Measurements from ENCODE around the gene GYG1.

The GYG1 gene

GRCh38 chr3:148990236-148990635, 1.1 kb upstream of the GYG1 start:
- TF ChIP-seq, protein P1, sequence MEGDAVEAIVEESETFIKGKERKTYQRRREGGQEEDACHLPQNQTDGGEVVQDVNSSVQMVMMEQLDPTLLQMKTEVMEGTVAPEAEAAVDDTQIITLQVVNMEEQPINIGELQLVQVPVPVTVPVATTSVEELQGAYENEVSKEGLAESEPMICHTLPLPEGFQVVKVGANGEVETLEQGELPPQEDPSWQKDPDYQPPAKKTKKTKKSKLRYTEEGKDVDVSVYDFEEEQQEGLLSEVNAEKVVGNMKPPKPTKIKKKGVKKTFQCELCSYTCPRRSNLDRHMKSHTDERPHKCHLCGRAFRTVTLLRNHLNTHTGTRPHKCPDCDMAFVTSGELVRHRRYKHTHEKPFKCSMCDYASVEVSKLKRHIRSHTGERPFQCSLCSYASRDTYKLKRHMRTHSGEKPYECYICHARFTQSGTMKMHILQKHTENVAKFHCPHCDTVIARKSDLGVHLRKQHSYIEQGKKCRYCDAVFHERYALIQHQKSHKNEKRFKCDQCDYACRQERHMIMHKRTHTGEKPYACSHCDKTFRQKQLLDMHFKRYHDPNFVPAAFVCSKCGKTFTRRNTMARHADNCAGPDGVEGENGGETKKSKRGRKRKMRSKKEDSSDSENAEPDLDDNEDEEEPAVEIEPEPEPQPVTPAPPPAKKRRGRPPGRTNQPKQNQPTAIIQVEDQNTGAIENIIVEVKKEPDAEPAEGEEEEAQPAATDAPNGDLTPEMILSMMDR (IDR thresholded peaks at IDR 0.05; ENCODE audit: insufficient read depth, low read depth, low read length, missing control alignments), result no peak
- no peak overlapping the region for H3K4me3 ChIP-seq (ENCODE audit: low read length)
- DNase-seq (ENCODE audit: low read depth), result no peak

DNA sequence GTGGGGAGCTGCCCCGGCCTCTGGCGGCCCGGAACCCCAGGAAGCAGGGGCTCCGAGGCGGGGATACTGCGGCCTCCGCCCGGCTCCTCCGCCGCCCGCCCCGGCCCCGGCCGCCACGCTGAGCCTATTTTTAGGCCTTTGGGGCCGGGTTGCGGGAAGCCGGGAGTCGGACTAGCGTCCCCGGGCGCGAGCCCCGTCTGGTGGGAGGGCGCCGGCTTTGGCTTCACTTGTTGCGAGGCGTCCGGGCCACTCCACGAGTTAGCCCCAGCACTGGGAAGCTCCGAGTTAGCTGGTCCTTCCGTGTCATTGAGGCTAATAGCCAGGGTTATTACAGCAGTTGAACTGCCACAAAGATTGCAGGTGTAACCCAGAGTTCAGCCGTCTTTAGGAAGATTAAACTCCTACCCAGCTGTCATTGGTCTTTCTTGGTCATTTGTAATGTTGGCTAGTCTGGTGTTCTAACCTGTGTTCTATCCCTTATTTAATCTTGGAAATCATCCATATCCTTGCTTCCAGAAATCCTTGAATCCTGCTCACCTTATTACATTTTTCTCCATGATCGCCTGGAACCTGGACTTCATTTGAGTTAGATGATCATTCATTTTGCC, 791 bp downstream of the GYG1 start:
- DNase-seq (ENCODE audit: low read depth), result peak; percentile 27
- peak overlapping the region; percentile 63 for H3K4me3 ChIP-seq (ENCODE audit: low read length)
- TF ChIP-seq, protein P1 (IDR thresholded peaks at IDR 0.05; ENCODE audit: insufficient read depth, low read depth, low read length, missing control alignments), result no peak

GRCh38 chr3:148992635-148993255, 1.4 kb downstream of the GYG1 start:
- TF ChIP-seq, protein P1 (IDR thresholded peaks at IDR 0.05; ENCODE audit: insufficient read depth, low read depth, low read length, missing control alignments), result no peak
- peak overlapping the region; percentile 63 for H3K4me3 ChIP-seq (ENCODE audit: low read length)
- DNase-seq (ENCODE audit: low read depth), result no peak

GRCh38 chr3:148997623-148998022, 6.3 kb downstream of the GYG1 start:
- no peak for DNase-seq (ENCODE audit: low read depth)
- TF ChIP-seq, protein P1 (IDR thresholded peaks at IDR 0.05; ENCODE audit: insufficient read depth, low read depth, low read length, missing control alignments), result no peak
- no peak overlapping the region for H3K4me3 ChIP-seq (ENCODE audit: low read length)

GRCh38 chr3:148998297-148998696, 7.0 kb downstream of the GYG1 start:
- DNase-seq (ENCODE audit: low read depth), result peak; percentile 19
- TF ChIP-seq, protein P1 (IDR thresholded peaks at IDR 0.05; ENCODE audit: insufficient read depth, low read depth, low read length, missing control alignments), result no peak
- H3K4me3 ChIP-seq (ENCODE audit: low read length), result no peak overlapping the region

DNA sequence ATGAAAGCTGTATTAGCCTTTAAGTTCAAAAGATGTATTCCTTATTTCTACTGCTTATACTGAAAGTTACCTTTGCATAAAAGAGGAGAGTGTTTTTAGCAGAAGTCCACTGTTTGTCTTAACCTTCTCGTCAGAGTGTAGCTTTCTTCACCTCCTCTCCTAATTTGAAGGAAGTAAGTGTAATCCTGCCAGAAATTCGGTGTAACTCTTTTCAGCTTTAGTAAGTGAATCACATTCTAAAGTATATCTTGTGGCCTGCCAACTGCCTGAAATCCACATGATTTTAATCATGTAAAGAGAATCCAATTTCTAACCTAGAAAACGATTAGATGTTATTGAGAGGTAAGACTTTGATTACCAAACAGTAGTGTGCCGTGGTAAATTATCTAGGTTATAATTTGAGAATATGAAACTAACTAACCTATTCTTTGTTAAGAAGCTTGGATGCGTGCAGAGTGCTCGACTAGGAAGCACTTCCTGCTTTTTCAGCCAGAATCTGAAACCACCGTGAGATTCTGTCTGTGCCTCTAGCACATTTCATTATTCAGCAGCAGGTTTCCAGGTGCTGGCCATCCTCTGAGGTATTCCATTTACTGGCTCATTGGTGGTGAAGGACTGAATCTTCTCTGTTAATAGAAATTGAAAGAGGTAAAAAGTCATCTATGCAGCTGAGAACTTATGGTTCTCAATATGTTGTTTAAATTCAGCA, 7.5 kb downstream of the GYG1 start:
- TF ChIP-seq, protein P1 (IDR thresholded peaks at IDR 0.05; ENCODE audit: insufficient read depth, low read depth, low read length, missing control alignments), result no peak
- no peak overlapping the region for H3K4me3 ChIP-seq (ENCODE audit: low read length)
- DNase-seq (ENCODE audit: low read depth), result peak; percentile 10
